CD4-positive, alpha-beta T cell treated with Interleukin-4 for 4 hours (primary cell): ENCODE measurements around the gene TAF15.

Experiments
- DNase-seq: peaks from one replicate; pipeline ENCODE4 v3.0.0-alpha.2; 2020

The TAF15 gene

GRCh38 chr17:35788477-35789368 lies 20.6 kb upstream of the TAF15 start:
- no peak for DNase-seq

- DNase-seq: no peak
Observed at GRCh38 chr17:35790841-35791240, 18.4 kb upstream of the TAF15 start.

GRCh38 chr17:35791681-35792350 lies 17.5 kb upstream of the TAF15 start:
- DNase-seq: no peak

GRCh38 chr17:35793257-35793656 lies 16.0 kb upstream of the TAF15 start:
- no peak for DNase-seq

DNA sequence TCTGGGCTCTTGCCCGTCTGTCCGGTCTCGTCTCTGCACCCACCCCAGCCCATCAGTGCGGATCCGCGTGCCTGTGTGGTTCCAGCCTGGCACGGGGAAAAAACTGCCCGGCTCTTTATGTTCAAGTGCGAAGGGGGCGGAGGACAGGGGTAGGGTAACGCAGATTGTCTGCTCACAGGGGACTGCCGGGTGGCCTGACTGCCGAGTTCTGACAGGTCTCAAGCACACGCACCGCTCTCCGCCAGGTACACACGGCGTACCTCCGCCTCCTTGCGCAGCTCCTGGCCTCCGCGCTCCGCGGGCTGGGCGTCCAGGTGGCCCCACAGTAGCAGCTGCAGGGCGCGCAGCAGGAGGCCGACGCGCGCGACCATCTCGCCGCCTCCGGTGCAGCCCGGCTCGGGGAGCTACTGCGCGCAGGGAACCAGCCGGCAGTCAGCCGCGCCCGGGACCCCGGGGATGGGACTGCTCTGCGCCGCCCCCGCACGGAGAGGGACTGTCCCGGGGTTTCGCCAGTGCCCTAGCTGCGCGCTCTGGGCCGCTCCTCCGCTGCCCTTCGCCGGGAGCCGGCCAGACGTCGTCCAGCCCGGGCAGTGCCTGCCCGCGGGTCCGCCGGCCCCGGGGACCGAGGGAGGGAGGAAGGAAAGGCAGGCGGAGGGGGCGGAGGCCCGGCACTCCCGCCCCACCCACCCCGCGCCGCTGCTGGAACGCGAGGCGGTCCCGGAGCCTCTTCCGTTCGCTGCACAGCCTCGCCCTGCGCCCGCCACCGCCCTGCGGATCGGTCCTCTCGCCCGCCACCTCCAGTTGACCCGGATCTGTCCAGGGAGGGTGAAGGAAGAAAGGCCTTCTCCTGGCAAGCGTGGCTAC lies 14.0 kb upstream of the TAF15 start, which contains the start of gene MMP28:
MMP28 (minus strand) TSS at position 635 of the 864 bp plus-strand sequence; CDS start at position 371, 264 bp downstream.
- no peak for DNase-seq

- no peak for DNase-seq
Observed at GRCh38 chr17:35795871-35796265, 13.4 kb upstream of the TAF15 start.

DNA sequence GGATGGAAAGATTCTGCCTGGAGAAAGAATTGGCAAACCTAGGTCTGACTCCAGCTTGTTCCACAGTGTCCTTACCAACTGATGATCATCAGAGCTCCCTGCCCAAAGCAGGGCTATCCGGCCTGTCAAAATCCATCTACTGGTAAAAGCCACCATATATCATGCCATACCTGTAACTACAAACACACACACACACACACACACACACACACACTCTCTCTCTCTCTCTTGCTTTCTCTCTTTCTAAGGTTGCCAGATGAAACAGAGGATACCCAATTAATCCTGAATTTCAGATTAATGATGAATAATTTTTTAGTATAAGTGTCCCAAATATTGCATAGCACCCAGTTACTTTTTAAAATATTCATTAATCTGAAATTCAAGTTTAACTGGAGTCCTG lies 12.3 kb upstream of the TAF15 start:
- no peak for DNase-seq

- no peak for DNase-seq
Observed at GRCh38 chr17:35797370-35797769, 11.9 kb upstream of the TAF15 start.

DNA sequence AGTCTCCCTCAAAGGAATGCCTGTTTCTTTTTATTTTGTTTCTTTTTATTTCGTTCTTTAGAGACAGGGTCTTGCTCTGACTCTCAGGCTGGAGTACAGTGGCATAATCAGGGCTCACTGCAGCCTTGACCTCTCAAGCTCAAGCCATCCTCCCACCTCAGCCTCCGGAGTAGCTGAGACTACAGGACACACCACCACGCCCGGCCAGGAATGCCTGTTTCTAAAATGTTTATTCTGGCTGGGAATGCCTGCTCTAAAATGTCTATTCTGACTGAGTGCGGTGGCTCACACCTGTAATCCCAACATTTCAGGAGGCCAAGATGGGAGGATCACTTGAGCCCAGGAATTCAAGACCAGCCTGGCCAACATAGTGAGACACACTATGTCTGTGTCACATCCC lies 11.4 kb upstream of the TAF15 start:
- no peak for DNase-seq

- DNase-seq: no peak
Observed at GRCh38 chr17:35799942-35800341, 9.3 kb upstream of the TAF15 start.

DNA sequence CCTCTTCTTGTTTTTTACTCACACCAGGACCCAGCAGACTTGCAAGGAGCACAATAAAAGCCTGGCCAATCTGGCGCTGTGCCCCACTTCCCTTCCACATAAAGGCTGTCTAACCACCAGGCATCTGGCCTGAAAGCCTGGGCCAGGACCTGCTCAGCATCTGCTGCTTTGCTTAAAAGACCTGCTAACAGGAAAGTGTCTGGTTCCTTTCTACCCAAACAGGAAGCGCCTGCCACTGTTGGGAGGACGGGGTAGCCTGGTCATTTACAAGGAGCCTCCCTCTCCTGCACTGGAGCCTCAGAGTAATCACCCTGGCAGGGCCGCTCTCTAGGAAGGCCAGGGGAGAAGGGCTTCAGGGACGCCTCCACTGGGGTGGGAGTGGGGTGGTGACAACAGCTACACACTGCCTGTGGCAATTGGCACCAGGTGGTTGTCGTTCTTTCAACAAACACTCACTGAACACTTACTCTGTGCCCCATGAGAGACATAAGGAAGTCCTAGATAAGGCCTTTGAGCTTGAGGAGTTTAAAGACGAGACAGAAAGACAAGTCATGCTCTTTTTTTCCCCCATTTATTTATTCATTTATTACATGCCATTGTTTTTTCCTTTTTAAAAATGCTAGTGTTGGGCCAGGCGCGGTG lies 7.6 kb upstream of the TAF15 start:
- peak; percentile 24 for DNase-seq

DNA sequence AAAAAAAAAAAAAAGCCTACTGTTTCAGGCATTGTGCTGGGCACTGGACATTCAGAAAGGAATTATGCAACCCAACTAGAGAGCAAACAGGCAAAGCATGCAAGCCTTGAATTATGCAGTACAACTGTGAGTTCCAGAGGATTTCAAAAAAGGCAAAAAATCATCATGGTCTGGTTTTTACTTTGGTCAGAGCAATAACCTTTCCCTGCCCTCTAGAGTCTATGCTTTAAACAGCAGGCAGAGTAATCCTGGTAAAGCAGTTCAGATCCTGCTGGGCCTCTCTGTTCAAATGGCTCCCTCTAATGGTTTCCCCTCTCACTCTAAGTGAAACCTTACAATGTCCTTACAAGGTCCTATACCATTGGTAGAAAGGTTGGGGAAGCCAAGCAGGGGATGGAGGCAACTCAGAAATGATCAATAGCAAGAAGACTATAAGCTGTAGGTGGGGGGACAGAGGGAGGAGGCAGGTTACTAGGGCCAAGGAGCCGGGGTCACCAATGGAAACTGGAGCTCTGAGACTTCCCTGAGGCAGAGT lies 4.6 kb upstream of the TAF15 start:
- peak; percentile 80 for DNase-seq

GRCh38 chr17:35807371-35808144 lies 1.7 kb upstream of the TAF15 start:
- no peak for DNase-seq

- DNase-seq: no peak
Observed at GRCh38 chr17:35808240-35808961, 883 bp upstream of the TAF15 start.

GRCh38 chr17:35809855-35810461 lies 674 bp downstream of the TAF15 start:
- no peak for DNase-seq

- no peak for DNase-seq
Observed at GRCh38 chr17:35811759-35812158, 2.5 kb downstream of the TAF15 start.

DNA sequence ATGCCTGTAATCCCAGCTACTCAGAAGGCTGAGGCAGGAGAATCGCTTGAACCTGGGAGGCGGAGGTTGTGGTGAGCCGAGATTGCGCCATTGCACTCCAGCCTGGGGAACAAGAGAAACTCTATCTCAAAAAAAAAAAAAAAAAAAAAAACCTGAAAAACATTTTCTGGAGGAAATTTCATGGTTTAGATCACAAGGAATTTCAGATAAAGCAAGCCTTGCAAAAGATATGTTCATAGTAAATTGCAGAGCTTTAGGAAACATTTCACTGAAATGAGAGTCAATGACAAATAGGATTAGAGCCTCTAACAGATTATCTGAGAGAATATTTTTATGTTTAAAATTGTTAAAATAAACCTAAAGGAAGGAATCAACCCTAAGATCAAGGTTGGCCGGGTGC lies 3.2 kb downstream of the TAF15 start:
- no peak for DNase-seq

- DNase-seq: no peak
Observed at GRCh38 chr17:35816723-35817122, 7.4 kb downstream of the TAF15 start.

DNA sequence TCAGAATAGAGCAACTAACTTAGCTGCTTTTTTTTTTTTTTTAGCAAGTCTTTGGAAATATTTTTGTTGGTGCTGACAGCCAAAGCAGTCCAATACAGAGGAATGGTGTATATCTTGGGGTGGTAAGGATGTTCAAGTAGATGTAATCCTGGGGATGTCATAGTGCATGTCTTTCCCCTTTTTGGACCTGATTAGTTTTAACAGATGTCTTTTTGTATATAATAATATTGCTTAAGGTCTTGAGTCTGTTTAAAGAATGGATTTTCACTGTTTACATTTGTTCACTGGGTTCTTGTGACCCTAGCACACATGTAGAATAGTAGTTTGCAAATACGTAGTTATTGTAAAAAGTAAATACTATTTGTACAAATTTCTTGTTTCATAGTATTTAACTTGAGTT lies 7.9 kb downstream of the TAF15 start:
- DNase-seq: no peak

- DNase-seq: no peak
Observed at GRCh38 chr17:35819455-35819854, 10.2 kb downstream of the TAF15 start.
